ENCODE results near the gene DSE.
A peak's percentile ranks its signal among the peaks of the same experiment; 100 is the strongest.
"Not testable (repeated sequence)": the region's sequence is repeated elsewhere in the genome, so short reads cannot be mapped to it uniquely, and the experiment has no call there.

DSE gene

GRCh38 chr6:116370760-116371119, at the start of gene DSE:
Gene DSE (plus strand): TSS chr6:116370947. CDS start chr6:116399251, 28,304 bp downstream.
- peak; percentile 50 to 51 for DNase-seq (ENCODE audit: low read depth in 2 of 2)

GRCh38 chr6:116321933-116322332, 48.8 kb upstream of the DSE start:
- not testable (repeated sequence) for DNase-seq (ENCODE audit: low read depth in 2 of 2)

- no peak for DNase-seq (ENCODE audit: low read depth in 2 of 2)
Observed at GRCh38 chr6:116323863-116324262, 46.9 kb upstream of the DSE start.

GRCh38 chr6:116325634-116326132, 45.1 kb upstream of the DSE start:
- not testable (repeated sequence) for DNase-seq (ENCODE audit: low read depth in 2 of 2)

- DNase-seq (ENCODE audit: low read depth in 2 of 2), result no peak
Observed at GRCh38 chr6:116326181-116326671, 44.5 kb upstream of the DSE start.

GRCh38 chr6:116326996-116327395, 43.8 kb upstream of the DSE start:
- no peak for DNase-seq (ENCODE audit: low read depth in 2 of 2)

GRCh38 chr6:116327803-116328527, 42.8 kb upstream of the DSE start:
- DNase-seq (ENCODE audit: low read depth in 2 of 2), result no peak

GRCh38 chr6:116328528-116328903, 42.2 kb upstream of the DSE start:
- DNase-seq (ENCODE audit: low read depth in 2 of 2), result no peak

- no peak for DNase-seq (ENCODE audit: low read depth in 2 of 2)
Observed at GRCh38 chr6:116329156-116329555, 41.6 kb upstream of the DSE start.

GRCh38 chr6:116330511-116330910, 40.2 kb upstream of the DSE start:
- no peak for DNase-seq (ENCODE audit: low read depth in 2 of 2)

- no peak for DNase-seq (ENCODE audit: low read depth in 2 of 2)
Observed at GRCh38 chr6:116332096-116332495, 38.7 kb upstream of the DSE start.

GRCh38 chr6:116334638-116335409, 35.9 kb upstream of the DSE start:
- DNase-seq (ENCODE audit: low read depth in 2 of 2), result not testable (repeated sequence)

GRCh38 chr6:116335612-116336215, 35.0 kb upstream of the DSE start:
- no peak for DNase-seq (ENCODE audit: low read depth in 2 of 2)

GRCh38 chr6:116338943-116339342, 31.8 kb upstream of the DSE start:
- DNase-seq (ENCODE audit: low read depth in 2 of 2), result no peak

GRCh38 chr6:116340625-116341024, 30.1 kb upstream of the DSE start:
- not testable (repeated sequence) for DNase-seq (ENCODE audit: low read depth in 2 of 2)

- no peak for DNase-seq (ENCODE audit: low read depth in 2 of 2)
Observed at GRCh38 chr6:116349216-116349615, 21.5 kb upstream of the DSE start.

- no peak for DNase-seq (ENCODE audit: low read depth in 2 of 2)
Observed at GRCh38 chr6:116351101-116351500, 19.6 kb upstream of the DSE start.

GRCh38 chr6:116352515-116353471, 18.0 kb upstream of the DSE start:
- DNase-seq (ENCODE audit: low read depth in 2 of 2), result no peak

GRCh38 chr6:116354236-116354635, 16.5 kb upstream of the DSE start:
- no peak for DNase-seq (ENCODE audit: low read depth in 2 of 2)

- DNase-seq (ENCODE audit: low read depth in 2 of 2), result no peak
Observed at GRCh38 chr6:116355796-116356195, 15.0 kb upstream of the DSE start.

GRCh38 chr6:116359131-116359530, 11.6 kb upstream of the DSE start:
- no peak for DNase-seq (ENCODE audit: low read depth in 2 of 2)

Measured in activated CD8-positive, alpha-beta memory T cell treated with anti-CD3 and anti-CD28 coated beads for 4 hours (primary cell).